Mesendoderm (in vitro differentiated cells): ENCODE results near the gene GSG1L.
"Not testable (repeated sequence)": the region's sequence is repeated elsewhere in the genome, so short reads cannot be mapped to it uniquely, and the experiment has no call there.

Source experiments
- DNase-seq: peaks from one replicate; pipeline ENCODE4 v3.0.0; 2013
- H2AK5ac ChIP-seq: 2 replicates; pipeline ENCODE4 v1.6.1; 2013; ENCODE audit warnings: low read length, inconsistent platforms
- H2BK120ac ChIP-seq: 2 replicates; pipeline ENCODE4 v1.6.1; 2013; ENCODE audit warnings: low read depth, mild to moderate bottlenecking, low read length, moderate library complexity, mixed read lengths
- H2BK15ac ChIP-seq: replicated peaks from 2 replicates; pipeline ENCODE4 v1.6.1; 2013; ENCODE audit warnings: low read depth, mild to moderate bottlenecking, moderate library complexity
- H2BK5ac ChIP-seq: 2 replicates; pipeline ENCODE4 v1.6.1; 2013; ENCODE audit warnings: low read length, inconsistent platforms
- H3K18ac ChIP-seq: 2 replicates; pipeline ENCODE4 v1.6.1; 2013; ENCODE audit warnings: mild to moderate bottlenecking, low read length, mixed read lengths
- H3K23ac ChIP-seq: one replicate; pipeline ENCODE4 v1.6.1; 2013; ENCODE audit warnings: low read length
- H3K27ac ChIP-seq: 2 replicates; pipeline ENCODE4 v1.5.1; 2013; ENCODE audit warnings: low read depth, mild to moderate bottlenecking, inconsistent platforms, low read length, moderate library complexity
- H3K27me3 ChIP-seq: 2 replicates; pipeline ENCODE4 v1.6.1; 2013; ENCODE audit warnings: low read length, control low read depth, mild to moderate bottlenecking, inconsistent platforms; ENCODE audit not compliant: insufficient read depth, poor library complexity
- H3K36me3 ChIP-seq: 2 replicates; pipeline ENCODE4 v1.6.1; 2013; ENCODE audit warnings: low read length, inconsistent platforms; ENCODE audit not compliant: control insufficient read depth, insufficient read depth
- H3K4ac ChIP-seq: one replicate; pipeline ENCODE4 v1.6.1; 2013; ENCODE audit warnings: low read depth, mild to moderate bottlenecking, low read length, moderate library complexity
- H3K4me1 ChIP-seq: 2 replicates; pipeline ENCODE4 v1.6.1; 2013; ENCODE audit warnings: low read depth, low read length, inconsistent platforms; ENCODE audit not compliant: control insufficient read depth
- H3K4me2 ChIP-seq: 2 replicates; pipeline ENCODE4 v1.6.1; 2013; ENCODE audit warnings: low read length
- H3K4me3 ChIP-seq: 2 replicates; pipeline ENCODE4 v1.5.1; 2013; ENCODE audit warnings: mild to moderate bottlenecking, low read length
- H3K56ac ChIP-seq: one replicate; pipeline ENCODE4 v1.6.1; 2013; ENCODE audit warnings: low read length
- H3K79me1 ChIP-seq: 2 replicates; pipeline ENCODE4 v1.6.1; 2013; ENCODE audit warnings: low read length, inconsistent platforms
- H3K79me2 ChIP-seq: 2 replicates; pipeline ENCODE4 v1.6.1; 2013; ENCODE audit warnings: mild to moderate bottlenecking, low read length; ENCODE audit not compliant: control insufficient read depth, insufficient read depth
- H3K9ac ChIP-seq: 2 replicates; pipeline ENCODE4 v1.6.1; 2013; ENCODE audit warnings: low read length, inconsistent platforms
- H4K5ac ChIP-seq: one replicate; pipeline ENCODE4 v1.6.1; 2013; ENCODE audit warnings: low read length
- H4K8ac ChIP-seq: one replicate; pipeline ENCODE4 v1.6.1; 2013; ENCODE audit warnings: low read depth, mild to moderate bottlenecking, control low read depth, low read length, moderate library complexity
- WGBS: extraction: QIAGEN DNeasy Blood & Tissue Kit; methylation state at CpG from one replicate; pipeline ENCODE4 v1.1.7; 2013; ENCODE audit warnings: low lambda C conversion rate, missing lambda C conversion rate; ENCODE audit not compliant: insufficient coverage; ENCODE audit errors: extremely low coverage; 5-methylcytosine and 5-hydroxymethylcytosine counted together

The GSG1L gene

DNA sequence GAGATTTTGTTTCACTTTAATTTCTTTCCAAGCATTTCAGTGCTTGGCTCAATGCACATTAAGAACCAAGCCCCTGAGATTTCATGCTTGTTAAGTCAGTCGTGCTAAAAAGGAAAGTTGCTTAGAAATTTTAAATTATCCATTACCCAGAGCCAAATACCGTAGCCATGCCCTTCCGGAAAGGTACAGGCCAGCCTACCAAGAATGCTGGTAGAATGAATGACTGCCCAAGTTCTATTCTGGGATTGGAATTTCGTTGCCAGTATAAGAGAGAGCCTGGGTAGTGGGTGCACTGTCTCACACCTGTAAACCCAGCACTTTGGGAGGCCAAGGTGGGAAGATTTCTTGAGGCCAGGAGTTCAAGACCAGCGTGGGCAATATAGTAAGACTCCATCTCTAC lies 319.6 kb downstream of the GSG1L start:
- no peak overlapping the region for H3K9ac ChIP-seq
- no peak overlapping the region for H3K56ac ChIP-seq
- H3K79me2 ChIP-seq = no peaks in the 10 kb centered on the region
- H2BK15ac ChIP-seq = no peak overlapping the region
- H3K36me3 ChIP-seq = no peaks in the 10 kb centered on the region
- no peak overlapping the region for H3K27ac ChIP-seq
- no peaks in the 10 kb centered on the region for H3K79me1 ChIP-seq
- H3K23ac ChIP-seq = no peak overlapping the region
- no peak overlapping the region for H4K8ac ChIP-seq
- no peak for DNase-seq
- WGBS = no CpG with 5 or more reads among the region's 5 CpGs
- H4K5ac ChIP-seq = no peak overlapping the region
- H3K4me1 ChIP-seq = no peaks in the 10 kb centered on the region
- H3K4ac ChIP-seq = no peak overlapping the region
- H3K27me3 ChIP-seq = no peaks in the 10 kb centered on the region
- no peak overlapping the region for H3K18ac ChIP-seq
- H2BK5ac ChIP-seq = no peak overlapping the region
- no peak overlapping the region for H2AK5ac ChIP-seq
- no peak overlapping the region for H2BK120ac ChIP-seq
- no peak overlapping the region for H3K4me3 ChIP-seq
- no peak overlapping the region for H3K4me2 ChIP-seq

- H2AK5ac ChIP-seq, H3K27ac ChIP-seq, H3K4me3 ChIP-seq, H2BK15ac ChIP-seq, H3K4me2 ChIP-seq, H3K4ac ChIP-seq, DNase-seq, H3K9ac ChIP-seq, H3K79me1 ChIP-seq, H3K18ac ChIP-seq, H3K36me3 ChIP-seq, H3K27me3 ChIP-seq, H3K4me1 ChIP-seq, H3K79me2 ChIP-seq, H3K56ac ChIP-seq, H4K5ac ChIP-seq, H2BK5ac ChIP-seq, H4K8ac ChIP-seq, H2BK120ac ChIP-seq, H3K23ac ChIP-seq: not testable (repeated sequence)
- WGBS = no CpG with 5 or more reads among the region's 3 CpGs
These were observed 320.5 kb downstream of the GSG1L start for GRCh38 chr16:27743001-27743400.

DNA sequence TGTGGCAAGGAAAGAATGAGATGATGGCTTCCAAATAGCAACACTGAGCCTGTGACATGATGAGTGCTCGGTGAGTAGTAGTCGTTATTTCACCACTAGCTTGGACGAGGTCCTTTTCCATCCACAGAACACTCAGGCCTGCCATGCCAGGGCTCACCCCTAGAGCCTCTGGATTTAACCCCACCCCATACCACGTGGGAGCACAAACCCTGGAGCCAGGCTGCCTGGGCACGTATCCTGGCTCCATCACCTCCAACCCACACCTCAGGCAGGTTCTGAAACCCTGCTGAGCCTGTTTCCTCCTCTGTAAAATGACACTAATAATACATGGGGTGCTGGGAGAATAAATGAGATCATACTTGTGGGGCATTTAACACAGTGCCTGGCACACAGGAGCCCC lies 321.2 kb downstream of the GSG1L start:
- Histone ChIP-seq H3K9ac (no peak overlapping the region), H3K18ac (no peak overlapping the region), H2BK15ac (no peak overlapping the region), H3K79me2 (no peaks in the 10 kb centered on the region), H3K36me3 (no peaks in the 10 kb centered on the region), H3K27me3 (no peaks in the 10 kb centered on the region), H2AK5ac (no peak overlapping the region), H4K5ac (no peak overlapping the region), H4K8ac (no peak overlapping the region), H3K23ac (no peak overlapping the region), H3K56ac (no peak overlapping the region), H3K4me1 (no peaks in the 10 kb centered on the region), H2BK5ac (no peak overlapping the region), H3K4ac (no peak overlapping the region), H3K4me2 (no peak overlapping the region), H3K27ac (no peak overlapping the region), H3K79me1 (no peaks in the 10 kb centered on the region), H2BK120ac (no peak overlapping the region), H3K4me3 (no peak overlapping the region)
- WGBS = no CpG with 5 or more reads among the region's 5 CpGs
- no peak for DNase-seq

DNA sequence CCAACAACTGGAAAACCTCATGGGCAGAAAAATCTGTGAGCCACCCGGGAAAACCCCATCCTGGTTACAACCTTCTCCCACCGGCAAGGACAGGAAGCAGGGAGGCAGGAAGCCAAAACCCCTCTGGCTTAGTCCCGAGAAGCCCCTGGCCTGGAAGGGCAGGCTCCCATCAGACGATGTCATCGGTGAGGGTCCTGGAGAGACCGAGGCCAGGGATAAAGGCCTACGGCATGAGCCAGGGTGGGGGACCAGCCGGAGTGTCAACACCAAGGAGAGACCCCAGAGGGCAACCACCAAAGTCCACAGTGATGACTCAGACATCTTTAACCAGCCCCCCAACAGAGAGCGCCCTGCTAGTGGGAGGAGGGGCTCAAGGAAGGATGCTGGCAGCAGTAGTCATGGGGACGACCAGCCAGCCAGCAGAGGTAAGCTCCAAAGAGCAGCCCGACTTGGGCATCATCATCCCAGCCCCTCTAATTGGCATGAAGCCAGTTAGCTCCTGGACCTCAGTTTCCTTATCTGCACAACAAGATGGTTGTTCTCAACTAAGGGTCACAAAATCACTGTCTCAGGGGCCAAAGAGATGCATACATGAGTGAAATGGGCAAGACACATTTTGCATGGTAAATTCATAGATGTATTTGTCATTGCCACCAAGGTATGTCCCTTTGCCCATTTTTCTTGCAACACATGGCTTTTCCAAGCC lies 322.9 kb downstream of the GSG1L start:
- Histone ChIP-seq H3K27ac (no peak overlapping the region), H3K4me1 (no peaks in the 10 kb centered on the region), H3K79me1 (no peaks in the 10 kb centered on the region), H3K56ac (no peak overlapping the region), H2BK15ac (no peak overlapping the region), H3K23ac (no peak overlapping the region), H3K79me2 (no peaks in the 10 kb centered on the region), H3K27me3 (no peaks in the 10 kb centered on the region), H3K9ac (no peak overlapping the region), H3K36me3 (no peaks in the 10 kb centered on the region), H3K4me3 (no peak overlapping the region), H3K18ac (no peak overlapping the region), H2AK5ac (no peak overlapping the region), H3K4me2 (no peak overlapping the region), H3K4ac (no peak overlapping the region), H4K5ac (no peak overlapping the region), H2BK120ac (no peak overlapping the region), H2BK5ac (no peak overlapping the region), H4K8ac (no peak overlapping the region)
- no CpG with 5 or more reads among the region's 11 CpGs for WGBS
- no peak for DNase-seq

DNA sequence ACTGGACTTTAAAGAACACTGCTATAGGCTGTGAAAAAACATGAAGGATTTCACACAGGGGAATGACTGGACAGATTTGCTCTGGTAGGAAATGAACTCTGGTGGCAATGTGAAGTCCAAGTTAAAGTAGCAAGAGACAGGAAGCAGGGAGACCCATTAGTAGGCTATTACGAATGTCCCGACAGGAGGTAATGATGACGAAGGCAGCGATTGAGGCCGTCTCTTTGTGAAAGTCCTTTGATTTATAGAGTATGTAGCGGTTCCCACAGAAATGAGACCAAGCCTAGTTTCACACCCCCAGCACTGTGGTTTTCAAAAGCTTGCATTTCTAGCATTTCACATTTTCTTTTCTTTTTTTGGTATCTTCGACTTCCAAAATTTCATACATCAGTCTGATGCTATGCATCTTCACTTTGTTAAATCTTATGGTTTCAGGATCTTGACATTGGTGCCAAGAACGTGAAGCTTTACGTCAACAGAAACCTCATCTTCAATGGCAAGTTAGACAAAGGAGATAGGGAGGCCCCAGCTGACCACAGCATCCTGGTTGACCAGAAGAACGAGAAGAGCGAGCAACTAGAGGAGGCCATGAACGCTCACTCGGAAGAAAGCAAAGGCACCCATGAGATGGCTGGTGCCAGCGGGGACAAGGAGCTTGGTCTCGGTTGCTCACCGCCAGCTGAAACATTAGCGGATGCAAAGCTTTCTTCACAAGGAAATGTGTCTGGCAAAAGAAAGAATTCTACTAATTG lies 323.7 kb downstream of the GSG1L start:
- Histone ChIP-seq H3K79me1 (no peaks in the 10 kb centered on the region), H3K4ac (no peak overlapping the region), H3K18ac (no peak overlapping the region), H3K23ac (no peak overlapping the region), H4K8ac (no peak overlapping the region), H2AK5ac (no peak overlapping the region), H3K36me3 (no peaks in the 10 kb centered on the region), H2BK15ac (no peak overlapping the region), H4K5ac (no peak overlapping the region), H3K27me3 (no peaks in the 10 kb centered on the region), H3K9ac (no peak overlapping the region), H2BK120ac (no peak overlapping the region), H2BK5ac (no peak overlapping the region), H3K4me1 (no peaks in the 10 kb centered on the region), H3K4me3 (no peak overlapping the region), H3K4me2 (no peak overlapping the region), H3K56ac (no peak overlapping the region), H3K27ac (no peak overlapping the region), H3K79me2 (no peaks in the 10 kb centered on the region)
- WGBS = no CpG with 5 or more reads among the region's 17 CpGs
- DNase-seq = no peak
